Mucosa of descending colon (tissue), 3 donors: ENCODE measurements around the gene CBLIF. TPM values are rescaled to one million over a fixed set of nuclear protein-coding genes. Genes with fewer than 3 reads are reported as not detected.

Source experiments
- ATAC-seq: fragments of 200-7000 bp; cut with Tn5 transposase; one replicate; pipeline ENCODE4 v1.9.1; 2020; ENCODE audit warnings: mild to moderate bottlenecking, moderate library complexity
- DNase-seq, 3 donors: peaks; one replicate each; pipeline ENCODE4 v3.0.0-alpha.2; 2020
- H3K36me3 ChIP-seq: fragments of 200-600 bp; one replicate; pipeline ENCODE4 v1.8.0; 2021; ENCODE audit warnings: low read depth, mild to moderate bottlenecking
- H3K4me1 ChIP-seq: fragments of 200-600 bp; one replicate; pipeline ENCODE4 v1.8.0; 2021; ENCODE audit warnings: low read depth, mild to moderate bottlenecking
- H3K4me3 ChIP-seq: fragments of 200-600 bp; one replicate; pipeline ENCODE4 v1.8.0; 2021; ENCODE audit warnings: mild to moderate bottlenecking
- H3K9me3 ChIP-seq: fragments of 200-600 bp; one replicate; pipeline ENCODE4 v1.8.0; 2021; ENCODE audit warnings: mild to moderate bottlenecking
- intact Hi-C, 2 donors: fragments of 100-400 bp; cut with DNase I in 1 of 2; cut with micrococcal nuclease in 1 of 2; formaldehyde crosslinking; loops; one replicate each; pipeline versions ENCODE4 v1.11.0 to v1.11.1; 2022; cut with DNase I, micrococcal nuclease
- total RNA-seq, 3 donors: library from RNA; stranded (reverse); fragmentation: NEBNext Ultra II Directional in 2 of 3; extraction: Animal tissue kit (Norgen Biotek cat#: 25700) in 2 of 3; gene quantifications; one replicate each; pipeline versions ENCODE4 v1.2.1 to v1.2.4, GENCODE V29; 2021 to 2023
- TF ChIP-seq, protein P1 (sequence below): fragments of 200-600 bp; IDR thresholded peaks from one replicate; pipeline ENCODE4 v1.8.0; 2022; ENCODE audit warnings: antibody characterized with exemption, mild to moderate bottlenecking
- donor health status: DM: no; HTN: no; CAD: no; lungs with moderate emphysema.
- donor health status: DM: no; HTN: no; CAD: no.
- donor health status: DM: no; HTN: yes; CAD: no.

Gene CBLIF
- total RNA-seq, 3 donors from 2014 or later = 0.49 to 0.63 TPM; not detected in 1

DNA sequence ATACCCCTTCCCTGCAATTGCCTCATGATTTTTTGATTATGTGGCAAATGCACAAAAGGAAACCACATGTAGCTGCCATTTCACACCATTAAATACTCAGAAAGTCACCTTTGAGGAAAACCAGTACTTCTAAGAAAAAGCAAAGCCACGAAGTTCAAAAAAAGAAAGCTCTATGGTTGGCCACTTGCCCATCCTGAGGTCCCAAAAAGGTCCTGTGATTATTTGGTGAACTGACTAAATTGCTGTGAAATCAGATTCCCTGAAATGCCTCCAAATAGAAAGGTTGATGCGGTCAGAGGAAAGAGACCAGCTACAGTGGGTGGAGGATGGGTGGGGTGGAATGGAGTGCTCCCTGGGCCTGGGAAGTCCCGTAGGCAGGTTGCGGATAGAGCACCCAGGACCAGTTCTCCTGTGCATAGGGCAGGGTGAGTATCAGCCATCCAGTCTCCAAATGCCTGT, 61.6 kb downstream of the CBLIF start:
- no peak overlapping the region for H3K4me3 ChIP-seq
- DNase-seq = no peak
- H3K9me3 ChIP-seq = no peaks in the 10 kb centered on the region
- TF ChIP-seq, protein P1, sequence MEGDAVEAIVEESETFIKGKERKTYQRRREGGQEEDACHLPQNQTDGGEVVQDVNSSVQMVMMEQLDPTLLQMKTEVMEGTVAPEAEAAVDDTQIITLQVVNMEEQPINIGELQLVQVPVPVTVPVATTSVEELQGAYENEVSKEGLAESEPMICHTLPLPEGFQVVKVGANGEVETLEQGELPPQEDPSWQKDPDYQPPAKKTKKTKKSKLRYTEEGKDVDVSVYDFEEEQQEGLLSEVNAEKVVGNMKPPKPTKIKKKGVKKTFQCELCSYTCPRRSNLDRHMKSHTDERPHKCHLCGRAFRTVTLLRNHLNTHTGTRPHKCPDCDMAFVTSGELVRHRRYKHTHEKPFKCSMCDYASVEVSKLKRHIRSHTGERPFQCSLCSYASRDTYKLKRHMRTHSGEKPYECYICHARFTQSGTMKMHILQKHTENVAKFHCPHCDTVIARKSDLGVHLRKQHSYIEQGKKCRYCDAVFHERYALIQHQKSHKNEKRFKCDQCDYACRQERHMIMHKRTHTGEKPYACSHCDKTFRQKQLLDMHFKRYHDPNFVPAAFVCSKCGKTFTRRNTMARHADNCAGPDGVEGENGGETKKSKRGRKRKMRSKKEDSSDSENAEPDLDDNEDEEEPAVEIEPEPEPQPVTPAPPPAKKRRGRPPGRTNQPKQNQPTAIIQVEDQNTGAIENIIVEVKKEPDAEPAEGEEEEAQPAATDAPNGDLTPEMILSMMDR = no peak
- H3K36me3 ChIP-seq = no peaks in the 10 kb centered on the region
- intact Hi-C loops = no loop called here
- no peak for ATAC-seq
- peaks cover 23% of the 10 kb centered on the region for H3K4me1 ChIP-seq

GRCh38 chr11:59782080-59782479, 63.2 kb downstream of the CBLIF start:
- ATAC-seq (no peak), DNase-seq (no peak)
- H3K4me3 ChIP-seq = no peak overlapping the region
- peaks cover 29% of the 10 kb centered on the region for H3K4me1 ChIP-seq
- intact Hi-C loops = no loop called here
- H3K9me3 ChIP-seq = no peaks in the 10 kb centered on the region
- no peaks in the 10 kb centered on the region for H3K36me3 ChIP-seq
- TF ChIP-seq, protein P1 = no peak

DNA sequence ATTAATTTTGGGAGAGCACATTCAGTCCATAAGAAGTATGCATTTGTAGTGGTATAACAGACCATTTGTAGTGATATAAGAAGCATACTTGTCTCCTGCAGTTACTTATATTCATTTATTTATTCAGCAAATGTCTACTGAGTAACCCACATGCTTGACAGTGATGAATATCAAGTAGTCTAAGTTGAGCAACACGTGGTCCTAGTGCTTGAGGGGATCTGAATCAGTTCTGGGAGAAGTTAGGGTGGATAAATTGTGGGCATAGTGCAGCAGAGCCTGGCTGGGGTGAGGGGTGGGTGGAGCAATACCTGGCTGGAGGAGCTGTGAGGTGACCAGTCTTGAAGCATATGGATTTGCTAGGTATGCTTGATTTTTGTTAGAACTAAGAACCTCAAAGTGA, 65.8 kb downstream of the CBLIF start:
- no peak overlapping the region for H3K4me3 ChIP-seq
- TF ChIP-seq, protein P1 = no peak
- DNase-seq (no peak), ATAC-seq (no peak)
- intact Hi-C loops = no loop called here
- H3K4me1 ChIP-seq = peaks cover 18% of the 10 kb centered on the region
- H3K9me3 ChIP-seq = no peaks in the 10 kb centered on the region
- no peaks in the 10 kb centered on the region for H3K36me3 ChIP-seq

Other genes starting within 250 kb of the CBLIF start
- gene OSBP, start 229.7 kb downstream of the CBLIF start, total RNA-seq = 10 to 100 TPM; 55.0 to 57.8 (median 55.9) TPM
- 10 to 100 TPM; 34.1 to 40.2 (median 34.6) TPM for gene PATL1, start 176.5 kb downstream of the CBLIF start, total RNA-seq
- gene OR10V1, start 131.7 kb downstream of the CBLIF start, total RNA-seq = not detected
- 100 to 1,000 TPM in 1 of 3 donors, 10 to 100 TPM in 2; 69.5 to 129 (median 96.1) TPM for gene STX3, start 90.1 kb downstream of the CBLIF start, total RNA-seq
- gene MRPL16, start 34.7 kb downstream of the CBLIF start, total RNA-seq = 10 to 100 TPM; 38.8 to 54.3 (median 51.5) TPM
- 1 to 10 TPM in 1 of 3 donors, not detected in 2; 1.7 TPM for gene TCN1, start 21.0 kb upstream of the CBLIF start, total RNA-seq
- gene OOSP3, start 33.3 kb upstream of the CBLIF start, total RNA-seq = under 1 TPM in 2 of 3 donors, not detected in 1; 0.36 to 0.61 TPM
- not detected for gene OOSP1, start 92.9 kb upstream of the CBLIF start, total RNA-seq
- gene OOSP4A, start 118.5 kb upstream of the CBLIF start, total RNA-seq = not detected
- gene OOSP4B, start 171.7 kb upstream of the CBLIF start, total RNA-seq = not detected
- gene OOSP2, start 194.9 kb upstream of the CBLIF start, total RNA-seq = not detected
- gene MS4A3, start 211.2 kb upstream of the CBLIF start, total RNA-seq = not detected
- gene MS4A2, start 243.2 kb upstream of the CBLIF start, total RNA-seq = 1 to 10 TPM in 2 of 3 donors, under 1 TPM in 1; 0.90 to 4.1 (median 3.5) TPM